PFSK-1 (cell line): ENCODE data around the gene GABRA5.

Source experiments
- FOXP2 ChIP-seq: optimal IDR thresholded peaks from 2 replicates; pipeline ENCODE3; 2011; ENCODE audit warnings: borderline replicate concordance, control low read depth, inconsistent platforms; ENCODE audit not compliant: insufficient read depth; ENCODE audit errors: extremely low read length, extremely low read depth
- POLR2AphosphoS5 ChIP-seq: IDR thresholded peaks from 2 replicates; pipeline ENCODE4 v1.6.1; 2012; ENCODE audit warnings: low read depth, mild to moderate bottlenecking, control low read depth, low read length, moderate library complexity
- SIN3A ChIP-seq: IDR thresholded peaks from 2 replicates; pipeline ENCODE4 v1.6.1; 2012; ENCODE audit warnings: mild to moderate bottlenecking, low read length, moderate library complexity, borderline replicate concordance; ENCODE audit not compliant: insufficient read depth
- TAF1 ChIP-seq: IDR thresholded peaks from 2 replicates; pipeline ENCODE4 v1.6.1; 2012; ENCODE audit warnings: low read length, control low read depth, borderline replicate concordance; ENCODE audit not compliant: insufficient read depth
- TF ChIP-seq, protein P1 (sequence below), 2 experiments: IDR thresholded peaks; 2 replicates each; pipeline versions ENCODE4 v1.6.1 to v1.8.0; 2011 to 2012; ENCODE audit warnings: low read depth in 2 of 2, low read length in 2 of 2, control low read depth in 1 of 2, inconsistent platforms in 1 of 2, mild to moderate bottlenecking in 1 of 2, moderate library complexity in 1 of 2; ENCODE audit not compliant: insufficient read depth in 1 of 2

Gene GABRA5

DNA sequence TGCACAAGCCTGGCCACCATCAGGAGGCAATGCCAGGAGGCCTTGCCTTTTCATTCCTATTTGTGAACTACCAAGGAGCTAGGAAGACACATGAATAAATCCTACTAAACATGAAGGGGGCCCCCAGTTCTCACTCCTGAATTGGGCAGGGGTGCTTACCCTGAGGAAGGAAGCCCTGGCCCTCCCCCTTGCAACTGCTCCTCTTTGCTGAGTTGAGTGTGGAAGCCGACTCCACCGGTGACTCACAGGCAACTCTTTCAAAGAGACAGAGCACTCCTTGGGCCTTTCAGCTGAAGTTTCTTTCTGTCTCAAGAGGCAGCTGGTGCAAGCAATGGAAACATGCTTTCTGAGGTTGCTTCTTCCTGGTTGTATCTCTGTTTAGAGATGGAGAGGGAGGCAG is 105.8 kb downstream of the GABRA5 start:
- TF ChIP-seq FOXP2 (no peak), TAF1 (no peak), SIN3A (no peak), POLR2AphosphoS5 (no peak)
- TF ChIP-seq, protein P1, sequence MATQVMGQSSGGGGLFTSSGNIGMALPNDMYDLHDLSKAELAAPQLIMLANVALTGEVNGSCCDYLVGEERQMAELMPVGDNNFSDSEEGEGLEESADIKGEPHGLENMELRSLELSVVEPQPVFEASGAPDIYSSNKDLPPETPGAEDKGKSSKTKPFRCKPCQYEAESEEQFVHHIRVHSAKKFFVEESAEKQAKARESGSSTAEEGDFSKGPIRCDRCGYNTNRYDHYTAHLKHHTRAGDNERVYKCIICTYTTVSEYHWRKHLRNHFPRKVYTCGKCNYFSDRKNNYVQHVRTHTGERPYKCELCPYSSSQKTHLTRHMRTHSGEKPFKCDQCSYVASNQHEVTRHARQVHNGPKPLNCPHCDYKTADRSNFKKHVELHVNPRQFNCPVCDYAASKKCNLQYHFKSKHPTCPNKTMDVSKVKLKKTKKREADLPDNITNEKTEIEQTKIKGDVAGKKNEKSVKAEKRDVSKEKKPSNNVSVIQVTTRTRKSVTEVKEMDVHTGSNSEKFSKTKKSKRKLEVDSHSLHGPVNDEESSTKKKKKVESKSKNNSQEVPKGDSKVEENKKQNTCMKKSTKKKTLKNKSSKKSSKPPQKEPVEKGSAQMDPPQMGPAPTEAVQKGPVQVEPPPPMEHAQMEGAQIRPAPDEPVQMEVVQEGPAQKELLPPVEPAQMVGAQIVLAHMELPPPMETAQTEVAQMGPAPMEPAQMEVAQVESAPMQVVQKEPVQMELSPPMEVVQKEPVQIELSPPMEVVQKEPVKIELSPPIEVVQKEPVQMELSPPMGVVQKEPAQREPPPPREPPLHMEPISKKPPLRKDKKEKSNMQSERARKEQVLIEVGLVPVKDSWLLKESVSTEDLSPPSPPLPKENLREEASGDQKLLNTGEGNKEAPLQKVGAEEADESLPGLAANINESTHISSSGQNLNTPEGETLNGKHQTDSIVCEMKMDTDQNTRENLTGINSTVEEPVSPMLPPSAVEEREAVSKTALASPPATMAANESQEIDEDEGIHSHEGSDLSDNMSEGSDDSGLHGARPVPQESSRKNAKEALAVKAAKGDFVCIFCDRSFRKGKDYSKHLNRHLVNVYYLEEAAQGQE (IDR thresholded peaks at IDR 0.05; ENCODE audit: insufficient read depth in 1 of 2, low read depth in 2 of 2, low read length in 2 of 2): no peak

- TF ChIP-seq SIN3A (no peak), TAF1 (no peak), POLR2AphosphoS5 (no peak), FOXP2 (no peak)
- TF ChIP-seq, protein P1 (IDR thresholded peaks at IDR 0.05; ENCODE audit: insufficient read depth in 1 of 2, low read depth in 2 of 2, low read length in 2 of 2): no peak
Observed at GRCh38 chr15:26974120-26974780, 107.4 kb downstream of the GABRA5 start.

DNA sequence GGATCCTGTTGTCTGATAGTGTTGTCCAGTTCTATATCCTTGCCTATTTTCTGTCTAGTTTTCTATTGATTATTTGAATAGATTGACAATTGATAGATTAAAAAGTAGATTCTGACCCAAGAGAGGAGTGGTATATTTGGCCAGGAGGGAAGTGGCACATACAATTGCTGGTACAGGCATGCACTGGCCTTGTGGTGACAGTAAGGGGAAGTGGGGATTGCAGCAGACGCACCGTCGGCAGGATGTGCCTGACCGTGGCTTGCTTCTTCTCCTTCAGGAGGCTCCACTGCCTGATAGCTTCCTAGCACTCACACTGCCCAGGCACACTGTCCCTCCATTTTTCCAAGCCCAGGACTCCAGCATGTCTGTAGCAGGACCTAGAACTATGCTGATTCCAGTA is 114.6 kb downstream of the GABRA5 start:
- TF ChIP-seq SIN3A (no peak), FOXP2 (no peak), TAF1 (no peak), POLR2AphosphoS5 (no peak)
- TF ChIP-seq, protein P1 (IDR thresholded peaks at IDR 0.05; ENCODE audit: insufficient read depth in 1 of 2, low read depth in 2 of 2, low read length in 2 of 2): no peak

DNA sequence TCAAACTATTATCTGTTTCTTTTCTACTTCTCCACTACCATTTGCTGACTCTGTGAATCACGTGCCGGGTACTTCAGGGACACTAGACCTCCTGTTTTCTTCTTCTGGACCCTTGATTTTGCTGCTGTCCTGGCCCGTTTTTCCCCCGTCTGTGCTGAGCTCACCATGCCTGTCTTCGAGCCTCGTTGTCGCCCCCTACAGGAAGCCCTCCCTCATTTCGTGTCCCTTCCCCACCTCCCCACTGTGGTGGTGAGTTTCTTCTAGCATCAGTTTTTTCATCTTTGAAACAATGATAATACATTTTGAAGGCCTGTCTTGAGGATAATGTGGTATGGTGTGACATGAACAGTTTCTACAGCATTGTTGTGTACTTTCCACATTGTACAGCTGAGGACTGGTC is 117.0 kb downstream of the GABRA5 start:
- TF ChIP-seq TAF1 (no peak), SIN3A (no peak), POLR2AphosphoS5 (no peak), FOXP2 (no peak)
- TF ChIP-seq, protein P1 (IDR thresholded peaks at IDR 0.05; ENCODE audit: insufficient read depth in 1 of 2, low read depth in 2 of 2, low read length in 2 of 2): no peak
